DOHH2 (cell line): ENCODE data around the gene WAC.

Experiments used
- H3F3A ChIP-seq: fragments of 200-600 bp; sonication (generic), shearing (Covaris generic); 2 replicates; pipeline ENCODE4 v1.6.0; 2016; ENCODE audit warnings: antibody characterized with exemption, mild to moderate bottlenecking; ENCODE audit not compliant: control insufficient read depth, insufficient read depth
- H3K27ac ChIP-seq: fragments of 200-600 bp; sonication (generic); 2 replicates; pipeline ENCODE4 v1.5.1; 2014; ENCODE audit warnings: low read depth, mild to moderate bottlenecking, low read length, moderate library complexity
- H3K27me3 ChIP-seq: fragments of 200-600 bp; sonication (generic); 2 replicates; pipeline ENCODE4 v1.6.1; 2014; ENCODE audit warnings: mild to moderate bottlenecking, low read length, mixed read lengths; ENCODE audit not compliant: control insufficient read depth
- H3K36me3 ChIP-seq: fragments of 200-600 bp; sonication (generic); 2 replicates; pipeline ENCODE4 v1.6.1; 2014; ENCODE audit warnings: mild to moderate bottlenecking, low read length, moderate library complexity, mixed read lengths; ENCODE audit not compliant: control insufficient read depth
- H3K4me1 ChIP-seq: fragments of 200-600 bp; sonication (generic); 2 replicates; pipeline ENCODE4 v1.6.1; 2014; ENCODE audit warnings: mild to moderate bottlenecking, low read length, mixed read lengths; ENCODE audit not compliant: control insufficient read depth
- H3K4me2 ChIP-seq: fragments of 200-600 bp; sonication (generic); 2 replicates; pipeline ENCODE4 v1.6.0; 2014; ENCODE audit warnings: mild to moderate bottlenecking, low read length, moderate library complexity
- H3K4me3 ChIP-seq: fragments of 200-600 bp; sonication (generic); 2 replicates; pipeline ENCODE4 v1.5.1; 2014; ENCODE audit warnings: mild to moderate bottlenecking, low read length, mixed read lengths
- H3K79me2 ChIP-seq: fragments of 200-600 bp; sonication (generic); 2 replicates; pipeline ENCODE4 v1.6.1; 2014; ENCODE audit warnings: mild to moderate bottlenecking, low read length, mixed read lengths; ENCODE audit not compliant: control insufficient read depth
- H3K9me2 ChIP-seq: fragments of 200-600 bp; sonication (generic); replicated peaks from 2 replicates; pipeline ENCODE4 v1.6.1; 2014; ENCODE audit warnings: mild to moderate bottlenecking, low read length, mixed read lengths; ENCODE audit not compliant: control insufficient read depth
- H3K9me3 ChIP-seq: fragments of 200-600 bp; sonication (generic); 2 replicates; pipeline ENCODE4 v1.6.1; 2014; ENCODE audit warnings: antibody characterized with exemption, low read length, mixed read lengths; ENCODE audit not compliant: control insufficient read depth, insufficient read depth
- H4K20me1 ChIP-seq: fragments of 200-600 bp; sonication (generic); 2 replicates; pipeline ENCODE4 v1.6.0; 2014; ENCODE audit warnings: low read depth, mild to moderate bottlenecking, antibody characterized with exemption, low read length, moderate library complexity; ENCODE audit not compliant: control insufficient read depth, insufficient read depth
- CTCF ChIP-seq: fragments of 200-600 bp; sonication (generic); IDR thresholded peaks from one replicate; pipeline ENCODE4 v1.5.1; 2014; ENCODE audit warnings: antibody characterized with exemption, mild to moderate bottlenecking, low read depth, low read length; ENCODE audit not compliant: poor library complexity, severe bottlenecking
- EZH2phosphoT487 ChIP-seq: fragments of 200-600 bp; sonication (generic); IDR thresholded peaks from 2 replicates; pipeline ENCODE4 v1.6.1; 2017; ENCODE audit warnings: borderline replicate concordance, mild to moderate bottlenecking, antibody characterized with exemption, low read length, moderate library complexity, mixed read lengths

The WAC gene

GRCh38 chr10:28558186-28558585 lies 25.3 kb downstream of the WAC start:
- Histone ChIP-seq H3K27me3 (no peaks in the 10 kb centered on the region), H3K4me2 (no peak overlapping the region), H3K9me3 (no peaks in the 10 kb centered on the region), H3K27ac (no peak overlapping the region), H3F3A (0 out of 2 replicates have a peak, but pooled peaks cover 6% of the 10 kb centered on the region), H4K20me1 (peaks cover 34% of the 10 kb centered on the region), H3K36me3 (peaks cover 100% of the 10 kb centered on the region), H3K4me3 (no peak overlapping the region), H3K4me1 (peaks cover 9% of the 10 kb centered on the region), H3K9me2 (no peaks in the 10 kb centered on the region), H3K79me2 (peaks cover 100% of the 10 kb centered on the region)
- TF ChIP-seq CTCF = no peak

- no peak for TF ChIP-seq CTCF
- no peak for TF ChIP-seq EZH2phosphoT487
- peaks cover 1% of the 10 kb centered on the region for H3K4me1 ChIP-seq
- no peak overlapping the region for H3K4me3 ChIP-seq
- H3K27me3 ChIP-seq = no peaks in the 10 kb centered on the region
- H3K9me3 ChIP-seq = no peaks in the 10 kb centered on the region
- no peak overlapping the region for H3K27ac ChIP-seq
- H3K4me2 ChIP-seq = no peak overlapping the region
- H3F3A ChIP-seq = 0 out of 2 replicates have a peak, but pooled peaks cover 6% of the 10 kb centered on the region
- no peaks in the 10 kb centered on the region for H3K9me2 ChIP-seq
- H3K36me3 ChIP-seq = peaks cover 96% of the 10 kb centered on the region
- peaks cover 28% of the 10 kb centered on the region for H4K20me1 ChIP-seq
- peaks cover 99% of the 10 kb centered on the region for H3K79me2 ChIP-seq
Measured at GRCh38 chr10:28558923-28559508, 26.1 kb downstream of the WAC start.

- Histone ChIP-seq H3K4me2 (no peak overlapping the region), H4K20me1 (peaks cover 28% of the 10 kb centered on the region), H3K27me3 (no peaks in the 10 kb centered on the region), H3K36me3 (peaks cover 96% of the 10 kb centered on the region), H3K9me2 (no peaks in the 10 kb centered on the region), H3K9me3 (no peaks in the 10 kb centered on the region), H3K79me2 (peaks cover 99% of the 10 kb centered on the region), H3K4me3 (no peak overlapping the region), H3F3A (0 out of 2 replicates have a peak, but pooled peaks cover 6% of the 10 kb centered on the region), H3K4me1 (0 out of 2 replicates have a peak, but pooled peaks cover 6% of the 10 kb centered on the region), H3K27ac (no peak overlapping the region)
- TF ChIP-seq EZH2phosphoT487 = no peak
- no peak for TF ChIP-seq CTCF
Measured at GRCh38 chr10:28559618-28560017, 26.7 kb downstream of the WAC start.
